ENCODE measurements around the gene HRG.

The HRG gene

GRCh38 chr3:186618318-186618938 lies 47.4 kb upstream of the HRG start:
- no peaks in the 10 kb centered on the region for H3K79me2 ChIP-seq (ENCODE audit: insufficient read depth, low read length)
- H3K4me2 ChIP-seq (ENCODE audit: low read depth, low read length, poor library complexity, severe bottlenecking), result no peak overlapping the region
- no peak overlapping the region for H3K4me3 ChIP-seq (ENCODE audit: low read length, poor library complexity, severe bottlenecking)
- no peaks in the 10 kb centered on the region for H3K9me2 ChIP-seq (replicated peaks; ENCODE audit: low read depth, low read length)
- H4K20me1 ChIP-seq (ENCODE audit: insufficient read depth, low read length, poor library complexity, severe bottlenecking), result no peaks in the 10 kb centered on the region
- no peaks in the 10 kb centered on the region for H3K27me3 ChIP-seq (ENCODE audit: insufficient read depth, low read length, poor library complexity, severe bottlenecking)
- H2AFZ ChIP-seq (ENCODE audit: low read length), result no peak overlapping the region
- no peaks in the 10 kb centered on the region for H3F3A ChIP-seq (ENCODE audit: low read depth)
- no peak overlapping the region for H3K9ac ChIP-seq (ENCODE audit: low read depth, low read length, poor library complexity, severe bottlenecking)
- peaks cover 8% of the 10 kb centered on the region for H3K4me1 ChIP-seq (ENCODE audit: insufficient read depth, low read length, poor library complexity, severe bottlenecking)
- H3K9me3 ChIP-seq (ENCODE audit: insufficient read depth, low read depth, low read length), result no peaks in the 10 kb centered on the region
- H3K36me3 ChIP-seq (ENCODE audit: insufficient read depth, low read length), result no peaks in the 10 kb centered on the region
- no peak for TF ChIP-seq CTCF (conservative IDR thresholded peaks at IDR 0.05; ENCODE audit: low read length)
- TF ChIP-seq EZH2phosphoT487 (IDR thresholded peaks at IDR 0.05; ENCODE audit: borderline replicate concordance), result no peak

- Histone ChIP-seq H3K36me3 (ENCODE audit: insufficient read depth, low read length) (no peaks in the 10 kb centered on the region), H3K79me2 (ENCODE audit: insufficient read depth, low read length) (no peaks in the 10 kb centered on the region), H3F3A (ENCODE audit: low read depth) (no peaks in the 10 kb centered on the region), H3K9me3 (ENCODE audit: insufficient read depth, low read depth, low read length) (no peaks in the 10 kb centered on the region), H3K9ac (ENCODE audit: low read depth, low read length, poor library complexity, severe bottlenecking) (no peak overlapping the region), H3K4me3 (ENCODE audit: low read length, poor library complexity, severe bottlenecking) (no peak overlapping the region), H4K20me1 (ENCODE audit: insufficient read depth, low read length, poor library complexity, severe bottlenecking) (no peaks in the 10 kb centered on the region), H3K4me1 (ENCODE audit: insufficient read depth, low read length, poor library complexity, severe bottlenecking) (peaks cover 2% of the 10 kb centered on the region), H2AFZ (ENCODE audit: low read length) (no peak overlapping the region), H3K4me2 (ENCODE audit: low read depth, low read length, poor library complexity, severe bottlenecking) (no peak overlapping the region), H3K9me2 (replicated peaks; ENCODE audit: low read depth, low read length) (no peaks in the 10 kb centered on the region), H3K27me3 (ENCODE audit: insufficient read depth, low read length, poor library complexity, severe bottlenecking) (no peaks in the 10 kb centered on the region)
- TF ChIP-seq CTCF (conservative IDR thresholded peaks at IDR 0.05; ENCODE audit: low read length), result no peak
- no peak for TF ChIP-seq EZH2phosphoT487 (IDR thresholded peaks at IDR 0.05; ENCODE audit: borderline replicate concordance)
Measured at GRCh38 chr3:186619787-186620212, 46.0 kb upstream of the HRG start.

- no peak overlapping the region for H3K9ac ChIP-seq (ENCODE audit: low read depth, low read length, poor library complexity, severe bottlenecking)
- TF ChIP-seq EZH2phosphoT487 (IDR thresholded peaks at IDR 0.05; ENCODE audit: borderline replicate concordance) (no peak), CTCF (conservative IDR thresholded peaks at IDR 0.05; ENCODE audit: low read length) (no peak)
- no peaks in the 10 kb centered on the region for H4K20me1 ChIP-seq (ENCODE audit: insufficient read depth, low read length, poor library complexity, severe bottlenecking)
- no peaks in the 10 kb centered on the region for H3K9me2 ChIP-seq (replicated peaks; ENCODE audit: low read depth, low read length)
- H3K9me3 ChIP-seq (ENCODE audit: insufficient read depth, low read depth, low read length), result no peaks in the 10 kb centered on the region
- no peaks in the 10 kb centered on the region for H3F3A ChIP-seq (ENCODE audit: low read depth)
- H3K27me3 ChIP-seq (ENCODE audit: insufficient read depth, low read length, poor library complexity, severe bottlenecking), result no peaks in the 10 kb centered on the region
- no peak overlapping the region for H3K4me3 ChIP-seq (ENCODE audit: low read length, poor library complexity, severe bottlenecking)
- H3K36me3 ChIP-seq (ENCODE audit: insufficient read depth, low read length), result no peaks in the 10 kb centered on the region
- peaks cover 2% of the 10 kb centered on the region for H3K4me1 ChIP-seq (ENCODE audit: insufficient read depth, low read length, poor library complexity, severe bottlenecking)
- H3K79me2 ChIP-seq (ENCODE audit: insufficient read depth, low read length), result no peaks in the 10 kb centered on the region
- no peak overlapping the region for H3K4me2 ChIP-seq (ENCODE audit: low read depth, low read length, poor library complexity, severe bottlenecking)
- H2AFZ ChIP-seq (ENCODE audit: low read length), result no peak overlapping the region
Measured at GRCh38 chr3:186620213-186621092, 45.4 kb upstream of the HRG start.
